ENCODE measurements around the gene ZNF850. TPM values are rescaled to one million over a fixed set of nuclear protein-coding genes. Genes with fewer than 3 reads are reported as not detected.
A peak's percentile ranks its signal among the peaks of the same experiment; 100 is the strongest.

ZNF850 gene
- total and polyA plus RNA-seq, 9 of the 15 experiments (the other 6 are each of a cell fraction or from before 2014, with no cell fraction given) = 1.2 to 13.0 (median 5.9) TPM

DNA sequence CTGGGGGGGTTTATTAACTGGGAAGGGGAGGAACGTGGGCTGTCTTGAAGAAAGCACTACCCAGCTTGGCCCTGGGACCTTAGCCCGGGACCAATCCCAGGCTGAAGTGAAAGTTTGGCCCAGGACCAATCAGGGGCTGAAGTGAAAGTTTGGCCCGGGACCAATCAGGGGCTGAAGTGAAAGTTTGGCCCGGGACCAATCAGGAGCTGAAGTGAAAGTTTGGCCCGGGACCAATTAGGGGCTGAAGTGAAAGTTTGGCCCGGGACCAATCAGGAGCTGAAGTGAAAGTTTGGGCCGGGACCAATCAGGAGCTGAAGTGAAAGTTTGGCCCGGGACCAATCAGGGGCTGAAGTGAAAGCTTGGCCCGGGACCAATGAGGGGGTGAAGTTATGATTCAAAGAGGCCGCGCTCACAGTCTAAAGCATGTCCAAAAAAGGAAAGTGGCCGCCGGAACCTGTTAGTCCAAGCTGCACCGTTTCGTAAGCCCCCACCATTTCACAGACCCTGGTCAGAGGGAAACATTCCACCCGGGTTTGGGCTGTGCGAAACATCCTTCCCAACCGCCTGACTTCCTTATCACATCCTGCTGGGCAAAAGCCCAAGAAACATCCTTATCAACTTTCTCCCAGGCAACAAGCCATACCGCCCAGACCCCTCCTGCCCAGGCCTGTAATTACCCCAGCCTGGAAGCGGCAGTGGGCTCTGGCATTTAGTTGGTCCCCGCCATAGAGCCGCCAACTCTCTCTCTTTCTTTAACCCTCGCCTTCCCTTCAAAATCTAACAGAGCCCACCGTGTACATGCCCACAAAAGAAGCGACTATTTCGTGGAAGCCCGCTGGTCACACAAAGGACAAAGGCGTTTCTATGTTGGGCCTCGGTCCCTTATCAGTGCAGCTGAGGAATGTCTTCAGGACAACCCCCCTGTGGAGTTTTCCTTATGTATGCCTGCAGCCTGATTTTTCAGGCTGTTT lies 1.1 kb downstream of the ZNF850 start (continued):
- no peak for TF ChIP-seq CREB3L1 (IDR thresholded peaks at IDR 0.05; ENCODE audit: borderline replicate concordance, low read depth)
- TF ChIP-seq BRD9 (IDR thresholded peaks at IDR 0.05; ENCODE audit: low read depth, partially characterized antibody) = no peak
- no peak for TF ChIP-seq ZNF140 (CRISPR knock-in tag; IDR thresholded peaks at IDR 0.05)
- no peak for TF ChIP-seq USF2 (CRISPR knock-in tag; IDR thresholded peaks at IDR 0.05)
- TF ChIP-seq NCOA6 (IDR thresholded peaks at IDR 0.05) = no peak
- TF ChIP-seq CREB1 (IDR thresholded peaks at IDR 0.05) = no peak
- no peak for TF ChIP-seq CREB1 (CRISPR knock-in tag; IDR thresholded peaks at IDR 0.05)
- TF ChIP-seq, protein P1, sequence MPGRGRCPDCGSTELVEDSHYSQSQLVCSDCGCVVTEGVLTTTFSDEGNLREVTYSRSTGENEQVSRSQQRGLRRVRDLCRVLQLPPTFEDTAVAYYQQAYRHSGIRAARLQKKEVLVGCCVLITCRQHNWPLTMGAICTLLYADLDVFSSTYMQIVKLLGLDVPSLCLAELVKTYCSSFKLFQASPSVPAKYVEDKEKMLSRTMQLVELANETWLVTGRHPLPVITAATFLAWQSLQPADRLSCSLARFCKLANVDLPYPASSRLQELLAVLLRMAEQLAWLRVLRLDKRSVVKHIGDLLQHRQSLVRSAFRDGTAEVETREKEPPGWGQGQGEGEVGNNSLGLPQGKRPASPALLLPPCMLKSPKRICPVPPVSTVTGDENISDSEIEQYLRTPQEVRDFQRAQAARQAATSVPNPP (IDR thresholded peaks at IDR 0.05; ENCODE audit: borderline replicate concordance, insufficient read depth, insufficient read length) = no peak
- no peak for TF ChIP-seq PCBP2 (IDR thresholded peaks at IDR 0.05; ENCODE audit: low read depth, low read length, poor library complexity, severe bottlenecking)
- no peak for TF ChIP-seq ZNF224 (CRISPR knock-in tag; IDR thresholded peaks at IDR 0.05)
- TF ChIP-seq CCAR2 (IDR thresholded peaks at IDR 0.05; ENCODE audit: low read depth, low read length) = no peak
- no peak for TF ChIP-seq TFAM (CRISPR knock-in tag; conservative IDR thresholded peaks at IDR 0.05)
- no peak for TF ChIP-seq HDAC2 (IDR thresholded peaks at IDR 0.05)
- TF ChIP-seq KAT2B (IDR thresholded peaks at IDR 0.05; ENCODE audit: low read depth, low read length) = no peak
- TF ChIP-seq LCOR (CRISPR knock-in tag; IDR thresholded peaks at IDR 0.05) = peak; percentile 56; the same call in 1 of the 2 replicates
- no peak for TF ChIP-seq PTTG1 (tag; IDR thresholded peaks at IDR 0.05; ENCODE audit: low read depth)
- TF ChIP-seq CCNT2 (IDR thresholded peaks at IDR 0.05; ENCODE audit: borderline replicate concordance, extremely low read depth, insufficient read length, low read depth, low read length) = no peak
- TF ChIP-seq CTCFL (IDR thresholded peaks at IDR 0.05; ENCODE audit: borderline replicate concordance, insufficient read depth, low read depth, low read length, poor library complexity, severe bottlenecking) = no peak
- TF ChIP-seq RAD51 (IDR thresholded peaks at IDR 0.05; ENCODE audit: borderline replicate concordance, low read depth) = no peak
- no peak for TF ChIP-seq ZNF76 (CRISPR knock-in tag; IDR thresholded peaks at IDR 0.05; ENCODE audit: borderline replicate concordance)
- no peak for TF ChIP-seq ZNF436 (CRISPR knock-in tag; IDR thresholded peaks at IDR 0.05)

All from K562 (cell line).